H1 (cell line): Measurements from ENCODE around the gene RREB1. TPM values are rescaled to one million over a fixed set of nuclear protein-coding genes. Genes with fewer than 3 reads are reported as not detected.

Experiments
- CTCF ChIA-PET: fragments of 300-600 bp; sonication (Branson Sonifier 250); formaldehyde crosslinking; loops from one replicate; lab custom pipeline; 2021; ENCODE audit not compliant: partially characterized antibody; lab: Charles Lee
- POLR2A ChIA-PET: fragments of 300-600 bp; sonication (Branson Sonifier 250); formaldehyde crosslinking; loops from one replicate; lab custom pipeline; 2021; ENCODE audit warnings: inconsistent platforms; ENCODE audit not compliant: partially characterized antibody; lab: Charles Lee
- DNase-seq, 2 experiments: peaks; one replicate each; pipeline versions ENCODE4 v3.0.0 to v3.0.0-alpha.2; 2010 to 2022; ENCODE audit warnings: low spot score in 2 of 2, low read depth in 1 of 2, mixed read lengths in 1 of 2
- FAIRE-seq: peaks from 2 replicates; lab custom pipeline; 2011; peaks lifted over from hg19 to GRCh38; lab: Jason Lieb, UNC
- H2AFZ ChIP-seq: 2 replicates; pipeline ENCODE4 v1.8.1; 2012; ENCODE audit warnings: low read length, inconsistent platforms
- H2AK5ac ChIP-seq: 2 replicates; pipeline ENCODE4 v1.6.1; 2013; ENCODE audit warnings: low read depth, low read length
- H2BK120ac ChIP-seq: replicated peaks from 2 replicates; pipeline ENCODE3; 2013; ENCODE audit warnings: low read depth, low read length, inconsistent platforms
- H2BK12ac ChIP-seq: 2 replicates; pipeline ENCODE4 v1.6.1; 2013; ENCODE audit warnings: low read depth, low read length
- H2BK15ac ChIP-seq: 2 replicates; pipeline ENCODE4 v1.6.1; 2013; ENCODE audit warnings: low read length
- H2BK20ac ChIP-seq: 2 replicates; pipeline ENCODE4 v1.6.1; 2013; ENCODE audit warnings: low read length
- H2BK5ac ChIP-seq: 2 replicates; pipeline ENCODE4 v1.6.1; 2013; ENCODE audit warnings: low read depth, low read length
- H3K14ac ChIP-seq: 2 replicates; pipeline ENCODE4 v1.6.1; 2013; ENCODE audit warnings: inconsistent platforms; ENCODE audit not compliant: insufficient read length
- H3K18ac ChIP-seq: 2 replicates; pipeline ENCODE4 v1.6.1; 2013; ENCODE audit warnings: low read length; ENCODE audit errors: extremely low read depth
- H3K23ac ChIP-seq: 2 replicates; pipeline ENCODE4 v1.6.1; 2013; ENCODE audit warnings: inconsistent platforms; ENCODE audit not compliant: insufficient read length
- H3K23me2 ChIP-seq: 2 replicates; pipeline ENCODE4 v1.6.1; 2013; ENCODE audit warnings: low read depth, low read length
- H3K27ac ChIP-seq: 2 replicates; pipeline ENCODE4 v1.6.1; 2011; ENCODE audit warnings: low read depth, low read length, inconsistent platforms
- H3K27me3 ChIP-seq, 4 experiments: replicated peaks in 1 of 4; 1 replicate in 1 of 4; 2 replicates in 3 of 4; pipeline versions ENCODE4 v1.6.1 to v1.8.1; 2011 to 2013; ENCODE audit warnings: low read length in 3 of 4, mild to moderate bottlenecking in 3 of 4, inconsistent platforms in 2 of 4, mixed read lengths in 2 of 4, moderate library complexity in 1 of 4; ENCODE audit not compliant: control insufficient read depth in 3 of 4, insufficient read depth in 3 of 4; ENCODE audit errors: extremely low read depth in 1 of 4
- H3K36me3 ChIP-seq, 4 experiments: 2 replicates each; pipeline versions ENCODE4 v1.6.1 to v1.8.1; 2011 to 2013; ENCODE audit warnings: mild to moderate bottlenecking in 4 of 4, low read length in 3 of 4, moderate library complexity in 2 of 4, control low read depth in 1 of 4, inconsistent platforms in 1 of 4; ENCODE audit not compliant: insufficient read depth in 4 of 4, control insufficient read depth in 2 of 4
- H3K4ac ChIP-seq: replicated peaks from 2 replicates; pipeline ENCODE3; 2013; ENCODE audit warnings: low read length, low read depth, mixed read lengths, inconsistent platforms; ENCODE audit not compliant: insufficient read length
- H3K4me1 ChIP-seq, 4 experiments: replicated peaks in 1 of 4; 1 replicate in 1 of 4; 2 replicates in 3 of 4; pipeline versions ENCODE4 v1.6.1 to v1.8.1; 2011 to 2013; ENCODE audit warnings: low read length in 3 of 4, inconsistent platforms in 2 of 4, mixed read lengths in 1 of 4; ENCODE audit not compliant: insufficient read depth in 4 of 4, control insufficient read depth in 3 of 4
- H3K4me2 ChIP-seq, 2 experiments: 2 replicates each; pipeline versions ENCODE4 v1.6.1 to v1.8.1; 2011 to 2013; ENCODE audit warnings: low read depth in 2 of 2, low read length in 2 of 2, control low read depth in 1 of 2, inconsistent platforms in 1 of 2, mild to moderate bottlenecking in 1 of 2; ENCODE audit not compliant: insufficient read depth in 1 of 2
- H3K4me3 ChIP-seq, 4 experiments: fragments of 200-600, 300-600 bp in 1 of 4; sonication (generic), shearing (Covaris generic), sonication (Bioruptor Twin) in 1 of 4; 2 replicates each; pipeline versions ENCODE4 v1.5.1 to v1.8.1; 2011 to 2016; ENCODE audit warnings: low read length in 4 of 4, low read depth in 3 of 4, control low read depth in 2 of 4, inconsistent platforms in 2 of 4, mild to moderate bottlenecking in 2 of 4, mixed read lengths in 1 of 4, moderate library complexity in 1 of 4; ENCODE audit not compliant: insufficient read depth in 2 of 4; ENCODE audit errors: extremely low read depth in 1 of 4
- H3K56ac ChIP-seq: replicated peaks from 2 replicates; pipeline ENCODE3; 2013; ENCODE audit warnings: low read depth, mild to moderate bottlenecking, mixed read lengths, low read length, inconsistent platforms; ENCODE audit not compliant: insufficient read length
- H3K79me1 ChIP-seq: 2 replicates; pipeline ENCODE4 v1.6.1; 2013; ENCODE audit warnings: low read depth, low read length, control low read depth
- H3K79me2 ChIP-seq, 2 experiments: 2 replicates each; pipeline versions ENCODE4 v1.6.1 to v1.8.1; 2012 to 2013; ENCODE audit warnings: low read length in 2 of 2, mild to moderate bottlenecking in 2 of 2, inconsistent platforms in 1 of 2; ENCODE audit not compliant: insufficient read depth in 2 of 2, control insufficient read depth in 1 of 2
- H3K9ac ChIP-seq, 4 experiments: replicated peaks in 1 of 4; 1 replicate in 1 of 4; 2 replicates in 3 of 4; pipeline versions ENCODE4 v1.6.1 to v1.8.1; 2011 to 2013; ENCODE audit warnings: low read depth in 3 of 4, low read length in 3 of 4, control low read depth in 2 of 4, mild to moderate bottlenecking in 2 of 4, moderate library complexity in 2 of 4, inconsistent platforms in 1 of 4; ENCODE audit errors: extremely low read depth in 1 of 4
- H3K9me3 ChIP-seq, 2 experiments: 2 replicates each; pipeline versions ENCODE4 v1.6.1 to v1.8.1; 2012 to 2013; ENCODE audit warnings: mild to moderate bottlenecking in 2 of 2, moderate library complexity in 2 of 2, control low read depth in 1 of 2, inconsistent platforms in 1 of 2, low read depth in 1 of 2, low read length in 1 of 2, mixed read lengths in 1 of 2; ENCODE audit not compliant: insufficient read depth in 2 of 2
- H4K20me1 ChIP-seq, 2 experiments: replicated peaks in 1 of 2; 2 replicates each; pipeline versions ENCODE3 to v1.8.1; 2011 to 2013; ENCODE audit warnings: inconsistent platforms in 2 of 2, low read length in 2 of 2, mild to moderate bottlenecking in 1 of 2; ENCODE audit not compliant: insufficient read depth in 2 of 2, control insufficient read depth in 1 of 2
- H4K5ac ChIP-seq: 2 replicates; pipeline ENCODE4 v1.6.1; 2013; ENCODE audit warnings: low read length, low read depth, mixed read lengths, inconsistent platforms; ENCODE audit not compliant: insufficient read length
- H4K8ac ChIP-seq: 2 replicates; pipeline ENCODE4 v1.8.0; 2013; ENCODE audit warnings: mild to moderate bottlenecking, moderate library complexity, low read length, inconsistent platforms; ENCODE audit not compliant: insufficient read depth; ENCODE audit errors: extremely low read depth
- H4K91ac ChIP-seq: replicated peaks from 2 replicates; pipeline ENCODE3; 2013; ENCODE audit warnings: low read length, mixed read lengths, inconsistent platforms; ENCODE audit not compliant: insufficient read length
- ATF3 ChIP-seq: IDR thresholded peaks from 2 replicates; pipeline ENCODE4 v1.6.1; 2011; ENCODE audit warnings: low read depth, mild to moderate bottlenecking, low read length; ENCODE audit not compliant: insufficient read depth
- EP300 ChIP-seq, 2 experiments: IDR thresholded peaks; 1 replicate in 1 of 2; 2 replicates in 1 of 2; pipeline ENCODE4 v1.6.1; 2011 to 2012; ENCODE audit warnings: low read depth in 2 of 2, low read length in 2 of 2, mild to moderate bottlenecking in 2 of 2, borderline replicate concordance in 1 of 2, inconsistent platforms in 1 of 2, moderate library complexity in 1 of 2
- EZH2 ChIP-seq: fragments of 200-600 bp; sonication (generic); IDR thresholded peaks from 2 replicates; pipeline ENCODE4 v1.7.1; 2012; ENCODE audit warnings: low read depth, mild to moderate bottlenecking, moderate library complexity, low read length, inconsistent platforms; ENCODE audit not compliant: severe bottlenecking
- KDM5A ChIP-seq: fragments of 200-600 bp; IDR thresholded peaks from 2 replicates; pipeline ENCODE4 v1.7.1; 2012; ENCODE audit warnings: mild to moderate bottlenecking, low read length, inconsistent platforms, mixed read lengths
- NANOG ChIP-seq: IDR thresholded peaks from 2 replicates; pipeline ENCODE4 v1.6.1; 2011; ENCODE audit warnings: low read length, low read depth, mild to moderate bottlenecking, inconsistent platforms; ENCODE audit not compliant: insufficient read depth, poor library complexity, severe bottlenecking
- POU5F1 ChIP-seq: IDR thresholded peaks from 2 replicates; pipeline ENCODE4 v1.6.1; 2011; ENCODE audit warnings: low read depth, mild to moderate bottlenecking, low read length, moderate library complexity
- RAD21 ChIP-seq, 2 experiments: IDR thresholded peaks in 1 of 2; conservative IDR thresholded peaks in 1 of 2; 2 replicates each; pipeline ENCODE4 v1.6.1; 2011; ENCODE audit warnings: low read depth in 2 of 2, low read length in 2 of 2, improper control_type of control experiment in 1 of 2, inconsistent platforms in 1 of 2, mild to moderate bottlenecking in 1 of 2, moderate library complexity in 1 of 2
- SAP30 ChIP-seq: fragments of 300-600 bp; sonication (generic); IDR thresholded peaks from 2 replicates; pipeline ENCODE4 v1.7.1; 2012; ENCODE audit warnings: low read length, moderate library complexity, mild to moderate bottlenecking, inconsistent platforms; ENCODE audit not compliant: insufficient read depth, insufficient replicate concordance
- WGBS, 2 experiments: shearing (Covaris generic) in 1 of 2; methylation state at CpG; one replicate each; pipeline versions ENCODE4 v1.1.6 to v1.1.7; 2013 to 2015; ENCODE audit warnings: low lambda C conversion rate in 2 of 2, mixed read lengths in 2 of 2, inconsistent platforms in 1 of 2, low coverage in 1 of 2, missing lambda C conversion rate in 1 of 2; ENCODE audit not compliant: insufficient replicate concordance in 2 of 2, insufficient coverage in 1 of 2, insufficient read length in 1 of 2; ENCODE audit errors: extremely low coverage in 1 of 2, missing lambda C conversion rate in 1 of 2; 5-methylcytosine and 5-hydroxymethylcytosine counted together
- polyA plus RNA-seq, 7 experiments: library from polyadenylated mRNA; depleted of rRNA in 3 of 7; stranded (reverse) in 5 of 7; unstranded in 2 of 7; fragments of >200 nt in 5 of 7; fragments of 200-250 nt in 2 of 7; gene quantifications; 1 replicate in 5 of 7; 2 replicates in 1 of 7; 4 replicates in 1 of 7; pipeline versions ENCODE4 v1.2.1 to v1.2.3, GENCODE V29; 2011 to 2013; ENCODE audit warnings: missing spikeins in 2 of 7, mixed read lengths in 2 of 7
- total RNA-seq: library from RNA; stranded (reverse); fragmentation: NEBNext Ultra II Directional; extraction: Animal tissue kit (Norgen Biotek cat#: 25700); gene quantifications from 2 replicates; pipeline ENCODE4 v1.2.1, GENCODE V29; 2021

Gene RREB1
- total and polyA plus RNA-seq, 2 of the 8 experiments (the other 6 are each of a cell fraction or from before 2014, with no cell fraction given): 3.9 to 34.7 TPM

GRCh38 chr6:7255918-7256317 lies 148.2 kb downstream of the RREB1 start:
- Histone ChIP-seq H3K9ac (no peak overlapping the region), H3K27ac (no peak overlapping the region), H3K4ac (no peak overlapping the region), H3K23me2 (peaks cover 6% of the 10 kb centered on the region), H4K8ac (no peak overlapping the region), H2BK15ac (no peak overlapping the region), H2BK20ac (no peak overlapping the region), H4K20me1 (peaks cover 0 to 2% of the 10 kb centered on the region in 2 experiments), H3K9me3 (peaks cover 3 to 8% of the 10 kb centered on the region in 2 experiments; a peak in 3 of 4 replicates), H3K14ac (no peak overlapping the region), H3K18ac (no peak overlapping the region), H3K56ac (no peak overlapping the region), H2AK5ac (no peak overlapping the region), H2BK120ac (no peak overlapping the region), H3K27me3 (no peaks in the 10 kb centered on the region), H3K79me2 (no peaks in the 10 kb centered on the region), H3K36me3 (no peaks in the 10 kb centered on the region), H3K79me1 (no peaks in the 10 kb centered on the region), H2AFZ (no peak overlapping the region), H4K5ac (no peak overlapping the region), H3K4me3 (no peak overlapping the region), H3K23ac (no peak overlapping the region), H2BK12ac (no peak overlapping the region), H3K4me2 (no peak overlapping the region), H2BK5ac (no peak overlapping the region), H3K4me1 (peaks cover 0 to 8% (median 5%) of the 10 kb centered on the region in 4 experiments; a peak in 6 of 7 replicates), H4K91ac (no peak overlapping the region)
- ChIA-PET POLR2A (no interaction called here), CTCF (interaction anchor here (1.4 to 6.4 kb wide), 2 partner anchors 11 to 20 kb away, joined by 4 to 55 read pairs; no protein-coding TSS in a partner anchor)
- 93% methylated on average over 5 of the region's 5 CpGs; no CpG with 5 or more reads in 1 of the 2 experiments for WGBS, 2 experiments
- DNase-seq (no peak), FAIRE-seq (no peak)
- TF ChIP-seq EP300 (IDR thresholded peaks at IDR 0.05; ENCODE audit: borderline replicate concordance in 1 of 2, low read depth in 2 of 2, low read length in 2 of 2) (no peak), SAP30 (no peak), KDM5A (no peak), POU5F1 (no peak), EZH2 (no peak), RAD21 (IDR thresholded peaks at IDR 0.05 in 1 of 2, conservative IDR thresholded peaks at IDR 0.05 in 1 of 2; ENCODE audit: low read depth in 2 of 2, low read length in 2 of 2) (no peak), ATF3 (no peak), NANOG (no peak)
